Endothelial cell of umbilical vein (primary cell): ENCODE results near the gene SPTA1. TPM values are rescaled to one million over a fixed set of nuclear protein-coding genes. Genes with fewer than 3 reads are reported as not detected.

Experiments
- BruUV-seq: library from RNA; stranded (reverse); fragments of 400-500 nt; replicated peaks from 2 replicates; lab custom pipeline; 2021; lab: Mats Ljungman, UMichigan
- CTCF ChIA-PET: fragments of 300-600, 350-600 bp; sonication (Branson Sonifier 250); formaldehyde crosslinking; loops from one replicate; lab custom pipeline; 2021; ENCODE audit warnings: antibody characterized with exemption, inconsistent platforms; lab: Charles Lee
- POLR2A ChIA-PET: fragments of 300-600, 350-600 bp; sonication (Branson Sonifier 250); formaldehyde crosslinking; loops from one replicate; lab custom pipeline; 2021; ENCODE audit warnings: antibody characterized with exemption, inconsistent platforms; lab: Charles Lee
- DNase-seq: peaks from one replicate; pipeline ENCODE4 v3.0.0-alpha.2; 2011; ENCODE audit warnings: low read depth, low spot score
- FAIRE-seq: peaks from 2 replicates; lab custom pipeline; 2011; peaks lifted over from hg19 to GRCh38; lab: Jason Lieb, UNC
- H2AFZ ChIP-seq: 2 replicates; pipeline ENCODE4 v1.6.0; 2012; ENCODE audit warnings: low read depth, low read length, control low read depth, inconsistent platforms
- H3K27ac ChIP-seq: 2 replicates; pipeline ENCODE4 v1.5.1; 2011; ENCODE audit warnings: low read depth, mild to moderate bottlenecking, control low read depth, low read length, moderate library complexity; ENCODE audit not compliant: insufficient read depth
- H3K27me3 ChIP-seq, 2 experiments: 2 replicates each; pipeline versions ENCODE4 v1.6.0 to v1.6.1; 2011; ENCODE audit warnings: low read length in 2 of 2, mixed read lengths in 1 of 2; ENCODE audit not compliant: control insufficient read depth in 2 of 2, insufficient read depth in 2 of 2
- H3K36me3 ChIP-seq, 2 experiments: 2 replicates in 1 of 2; 3 replicates in 1 of 2; pipeline ENCODE4 v1.5.1; 2011; ENCODE audit warnings: low read length in 2 of 2, mild to moderate bottlenecking in 1 of 2, moderate library complexity in 1 of 2; ENCODE audit not compliant: control insufficient read depth in 2 of 2, insufficient read depth in 2 of 2; ENCODE audit errors: extremely low read depth in 1 of 2
- H3K4me1 ChIP-seq: 3 replicates; pipeline ENCODE4 v1.5.1; 2011; ENCODE audit warnings: mild to moderate bottlenecking, low read length; ENCODE audit not compliant: control insufficient read depth, insufficient read depth; ENCODE audit errors: extremely low read depth
- H3K4me2 ChIP-seq: 2 replicates; pipeline ENCODE4 v1.6.1; 2011; ENCODE audit warnings: low read length, control low read depth, mixed read lengths; ENCODE audit not compliant: insufficient read depth
- H3K4me3 ChIP-seq, 3 experiments: fragments of 200-600 bp in 1 of 3; sonication (generic), shearing (Covaris generic) in 1 of 3; replicated peaks in 1 of 3; 2 replicates each; pipeline ENCODE4 v1.5.1; 2011 to 2016; ENCODE audit warnings: control low read depth in 3 of 3, low read length in 3 of 3, mild to moderate bottlenecking in 2 of 3, inconsistent platforms in 1 of 3, low read depth in 1 of 3, moderate library complexity in 1 of 3; ENCODE audit not compliant: insufficient read depth in 1 of 3
- H3K79me2 ChIP-seq: 2 replicates; pipeline ENCODE4 v1.6.0; 2012; ENCODE audit warnings: low read length, inconsistent platforms; ENCODE audit not compliant: control insufficient read depth, insufficient read depth
- H3K9ac ChIP-seq: replicated peaks from 2 replicates; pipeline ENCODE3; 2011; ENCODE audit warnings: low read length, control low read depth; ENCODE audit not compliant: insufficient read depth; ENCODE audit errors: extremely low read depth
- H3K9me1 ChIP-seq: replicated peaks from 3 replicates; pipeline ENCODE4 v1.6.0; 2011; ENCODE audit warnings: mild to moderate bottlenecking, low read length; ENCODE audit not compliant: control insufficient read depth, insufficient read depth; ENCODE audit errors: extremely low read depth
- H3K9me3 ChIP-seq: replicated peaks from 2 replicates; pipeline ENCODE4 v1.5.1; 2012; ENCODE audit warnings: low read length, inconsistent platforms; ENCODE audit not compliant: control insufficient read depth, insufficient read depth
- H4K20me1 ChIP-seq: replicated peaks from 2 replicates; pipeline ENCODE3; 2011; ENCODE audit warnings: mild to moderate bottlenecking, low read length; ENCODE audit not compliant: control insufficient read depth, insufficient read depth; ENCODE audit errors: extremely low read depth
- CTCF ChIP-seq, 2 donors: IDR thresholded peaks; 1 replicate in 1 of 2; 2 replicates in 1 of 2; pipeline ENCODE4 v1.5.1; 2011; ENCODE audit warnings: low read length in 2 of 2, mild to moderate bottlenecking in 2 of 2, moderate library complexity in 2 of 2, control low read depth in 1 of 2, inconsistent platforms in 1 of 2, low read depth in 1 of 2; ENCODE audit not compliant: insufficient read depth in 1 of 2; ENCODE audit errors: extremely low read depth in 1 of 2
- EZH2 ChIP-seq: IDR thresholded peaks from 2 replicates; pipeline ENCODE4 v1.6.1; 2012; ENCODE audit warnings: borderline replicate concordance, low read depth, mild to moderate bottlenecking, moderate library complexity, low read length, inconsistent platforms; ENCODE audit not compliant: severe bottlenecking
- FOS ChIP-seq: IDR thresholded peaks from 2 replicates; pipeline ENCODE4 v1.6.1; 2011; ENCODE audit warnings: mild to moderate bottlenecking, low read length, moderate library complexity, borderline replicate concordance; ENCODE audit not compliant: insufficient read depth
- GATA2 ChIP-seq: IDR thresholded peaks from 2 replicates; pipeline ENCODE4 v1.7.0; 2011; ENCODE audit warnings: low read depth, mild to moderate bottlenecking, moderate library complexity, mixed read lengths, low read length; ENCODE audit not compliant: insufficient read length, insufficient read depth
- JUN ChIP-seq: IDR thresholded peaks from 2 replicates; pipeline ENCODE4 v1.6.1; 2011; ENCODE audit warnings: borderline replicate concordance, low read depth; ENCODE audit not compliant: insufficient read length, insufficient read depth
- MAX ChIP-seq: IDR thresholded peaks from 2 replicates; pipeline ENCODE4 v1.6.1; 2011; ENCODE audit not compliant: insufficient read depth, insufficient read length
- MYC ChIP-seq: IDR thresholded peaks from one replicate; pipeline ENCODE4 v1.6.1; 2011; ENCODE audit warnings: mild to moderate bottlenecking, low read depth, low read length
- POLR2A ChIP-seq: IDR thresholded peaks from 2 replicates; pipeline ENCODE4 v1.6.1; 2012; ENCODE audit warnings: low read depth, mild to moderate bottlenecking, control low read depth, low read length
- POLR2AphosphoS5 ChIP-seq: IDR thresholded peaks from 2 replicates; pipeline ENCODE4 v1.6.1; 2012; ENCODE audit warnings: low read depth, mild to moderate bottlenecking, control low read depth, low read length, moderate library complexity; ENCODE audit not compliant: insufficient read depth
- dilution Hi-C: fragments of 300-500 bp; cut with MboI; formaldehyde crosslinking; loops from one replicate; pipeline ENCODE4 v1.15.0; 2019; ENCODE audit warnings: low sequenced_read_pairs; ENCODE audit not compliant: extremely low pct_ligation_motif_present
- intact Hi-C: fragments of 100-400 bp; cut with micrococcal nuclease; formaldehyde crosslinking; loops from one replicate; pipeline ENCODE4 v1.10.0; 2022
- polyA plus RNA-seq, 4 experiments: library from polyadenylated mRNA; depleted of rRNA in 3 of 4; stranded (reverse) in 3 of 4; unstranded in 1 of 4; fragments of >200 nt; gene quantifications; 2 replicates each; pipeline versions ENCODE4 v1.2.1 to v1.2.3, GENCODE V29; 2011 to 2012; ENCODE audit warnings: missing spikeins in 1 of 4
- total RNA-seq: library from RNA; stranded (reverse); gene quantifications from 2 replicates; pipeline ENCODE4 v1.2.3, GENCODE V29; 2021

Gene SPTA1
- total and polyA plus RNA-seq, 2 donors (not counting 3 experiments of a cell fraction or from before 2014, with no cell fraction given) = 0.01 to 0.84 TPM

- ChIA-PET CTCF (no interaction called here), POLR2A (no interaction called here)
- no peaks in the 10 kb centered on the region for H4K20me1 ChIP-seq
- H3K4me1 ChIP-seq = no peaks in the 10 kb centered on the region
- no peak overlapping the region for H3K4me3 ChIP-seq
- no peaks in the 10 kb centered on the region for H3K27me3 ChIP-seq
- DNase-seq (no peak), FAIRE-seq (no peak)
- no peaks in the 10 kb centered on the region for H3K36me3 ChIP-seq
- H3K9ac ChIP-seq = no peak overlapping the region
- dilution Hi-C loops = no loop called here
- H3K9me1 ChIP-seq = no peaks in the 10 kb centered on the region
- no TSS peak for BruUV-seq
- no peak overlapping the region for H3K27ac ChIP-seq
- H3K9me3 ChIP-seq = no peaks in the 10 kb centered on the region
- TF ChIP-seq JUN (no peak), EZH2 (no peak), FOS (no peak), CTCF (IDR thresholded peaks at IDR 0.05; ENCODE audit: extremely low read depth in 1 of 2, insufficient read depth in 1 of 2, low read depth in 1 of 2, low read length in 2 of 2) (no peak)
- no peak overlapping the region for H2AFZ ChIP-seq
- H3K79me2 ChIP-seq = no peaks in the 10 kb centered on the region
- no peak overlapping the region for H3K4me2 ChIP-seq
- intact Hi-C loops = no loop called here
Observed at GRCh38 chr1:158638904-158639303, 47.6 kb downstream of the SPTA1 start.

GRCh38 chr1:158638146-158638545, 48.4 kb downstream of the SPTA1 start:
- H3K4me1 ChIP-seq = no peaks in the 10 kb centered on the region
- H3K36me3 ChIP-seq = no peaks in the 10 kb centered on the region
- H3K9ac ChIP-seq = no peak overlapping the region
- intact Hi-C loops (no loop called here), dilution Hi-C loops (no loop called here)
- no peak overlapping the region for H2AFZ ChIP-seq
- no peaks in the 10 kb centered on the region for H3K9me3 ChIP-seq
- no peak overlapping the region for H3K27ac ChIP-seq
- no peak for FAIRE-seq
- DNase-seq = no peak
- ChIA-PET POLR2A (no interaction called here), CTCF (no interaction called here)
- H3K27me3 ChIP-seq = no peaks in the 10 kb centered on the region
- H3K79me2 ChIP-seq = no peaks in the 10 kb centered on the region
- no peaks in the 10 kb centered on the region for H4K20me1 ChIP-seq
- H3K9me1 ChIP-seq = no peaks in the 10 kb centered on the region
- no peak overlapping the region for H3K4me3 ChIP-seq
- BruUV-seq = no TSS peak
- no peak for TF ChIP-seq JUN
- TF ChIP-seq EZH2 = no peak
- TF ChIP-seq MAX = no peak
- no peak for TF ChIP-seq MYC
- TF ChIP-seq POLR2A = no peak
- TF ChIP-seq FOS = no peak
- no peak for TF ChIP-seq POLR2AphosphoS5
- TF ChIP-seq CTCF (IDR thresholded peaks at IDR 0.05; ENCODE audit: extremely low read depth in 1 of 2, insufficient read depth in 1 of 2, low read depth in 1 of 2, low read length in 2 of 2) = no peak
- no peak for TF ChIP-seq GATA2
- H3K4me2 ChIP-seq = no peak overlapping the region
